GM12865 (cell line): ENCODE data around the gene TEX30.

ENCODE experiments used
- DNase-seq: peaks from one replicate; pipeline ENCODE4 v3.0.0; 2010; ENCODE audit warnings: low read depth
- H3K4me3 ChIP-seq: 2 replicates; pipeline ENCODE4 v1.5.1; 2011; ENCODE audit warnings: mild to moderate bottlenecking, low read depth, low read length, control low read depth
- CTCF ChIP-seq: IDR thresholded peaks from 2 replicates; pipeline ENCODE4 v1.5.1; 2011; ENCODE audit warnings: low read length, control low read depth, low read depth, inconsistent platforms; ENCODE audit not compliant: insufficient read depth; ENCODE audit errors: missing control alignments

TEX30 gene

GRCh38 chr13:102721800-102722231 lies 51.8 kb downstream of the TEX30 start:
- no peak overlapping the region for H3K4me3 ChIP-seq
- no peak for TF ChIP-seq CTCF
- peak; percentile 2 for DNase-seq

GRCh38 chr13:102718746-102719145 lies 54.8 kb downstream of the TEX30 start:
- TF ChIP-seq CTCF = no peak
- no peak for DNase-seq
- no peak overlapping the region for H3K4me3 ChIP-seq
